D341Med (cell line): Measurements from ENCODE around the gene TUBGCP2.

ENCODE experiments used
- DNase-seq: peaks from one replicate; pipeline ENCODE4 v3.0.0; 2012; ENCODE audit warnings: low spot score

TUBGCP2 gene

GRCh38 chr10:133229265-133230043 lies 79.2 kb downstream of the TUBGCP2 start:
- no peak for DNase-seq
